ENCODE data around the gene DAB1.

Gene DAB1

GRCh38 chr1:57423656-57424211 lies at the start of gene DAB1:
Gene DAB1 (minus strand): TSS chr1:57424060. CDS start chr1:57291030, 133,030 bp downstream.
- no peak for DNase-seq (ENCODE audit: low read depth)

DNA sequence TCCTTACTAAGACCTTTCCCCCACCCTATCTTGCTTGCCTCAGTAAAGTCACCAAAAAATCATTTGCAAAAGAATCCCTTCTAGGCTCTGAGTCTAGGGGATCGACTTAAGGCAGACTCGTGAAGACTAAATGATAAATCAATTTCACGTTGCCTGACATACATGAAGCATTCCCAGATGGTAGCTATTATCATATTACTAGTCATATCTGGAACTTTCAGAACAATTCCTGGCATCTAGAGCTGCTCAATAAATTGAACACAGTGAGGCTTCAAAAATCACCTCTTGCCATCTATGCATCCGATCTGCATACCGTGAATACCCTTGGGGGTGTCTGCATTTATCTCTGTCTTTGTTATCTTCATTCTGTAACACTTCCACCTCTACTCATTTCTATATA lies 49.6 kb upstream of the DAB1 start:
- DNase-seq (ENCODE audit: low read depth), result no peak

GRCh38 chr1:57471995-57472394 lies 48.1 kb upstream of the DAB1 start:
- no peak for DNase-seq (ENCODE audit: low read depth)

DNA sequence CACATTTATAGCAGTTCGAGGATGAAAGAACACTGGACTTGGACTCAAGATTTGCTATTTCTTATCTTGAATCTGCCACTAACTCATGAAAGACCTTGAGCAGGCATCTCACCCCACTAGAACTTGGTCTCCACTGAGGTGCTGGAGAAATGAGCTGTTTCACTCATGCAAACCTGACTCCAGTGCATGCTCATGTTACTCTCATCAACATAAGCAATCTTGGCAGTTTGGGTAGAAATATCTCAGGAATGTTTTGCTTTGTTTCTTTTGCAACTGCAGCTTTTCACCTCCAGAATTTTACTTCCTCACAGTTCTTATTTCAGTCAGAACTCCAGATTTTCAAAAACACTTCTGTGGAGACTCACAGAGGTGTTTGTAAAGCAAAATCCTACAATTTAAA lies 46.2 kb upstream of the DAB1 start:
- DNase-seq (ENCODE audit: low read depth), result no peak

DNA sequence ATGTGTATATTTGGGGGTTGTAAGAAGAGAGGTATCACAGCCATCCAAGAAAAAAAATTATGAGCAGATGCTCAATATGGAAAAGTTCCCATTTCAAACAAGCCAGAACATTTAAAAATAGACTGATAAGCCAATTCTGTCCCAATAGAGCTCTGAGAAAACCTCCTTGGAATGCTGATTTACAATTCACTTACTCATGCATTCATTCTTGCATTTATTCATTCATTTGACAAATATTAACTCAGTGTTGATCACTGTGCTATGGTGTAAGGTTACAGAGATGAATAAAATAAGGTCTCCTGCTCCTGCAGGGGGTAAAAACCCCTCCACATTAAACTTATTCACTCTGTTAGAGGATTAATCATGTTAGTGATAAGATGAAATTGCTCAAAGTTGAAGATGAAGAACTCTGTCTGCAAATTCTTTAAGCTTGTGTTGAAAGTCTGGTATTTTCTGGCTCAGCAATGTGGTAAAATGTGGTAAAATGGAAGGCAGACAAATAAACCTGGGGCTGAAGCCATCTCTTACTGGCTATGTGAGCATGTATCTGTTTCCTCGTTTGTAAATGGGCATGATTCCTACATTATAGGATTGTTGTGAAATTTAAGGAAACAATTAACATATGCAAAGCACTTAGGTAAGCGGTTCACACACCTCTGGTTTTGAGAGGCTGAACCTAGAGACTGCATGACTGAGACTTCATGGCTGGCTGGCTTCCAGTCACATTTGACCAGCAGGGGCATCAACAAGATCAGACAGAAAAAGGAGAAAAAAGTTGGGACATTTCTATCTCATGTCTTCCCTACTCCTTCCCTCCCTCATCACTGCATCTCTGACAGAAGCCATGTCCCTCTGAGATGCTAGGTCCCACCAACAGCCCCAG lies 45.0 kb upstream of the DAB1 start:
- no peak for DNase-seq (ENCODE audit: low read depth)

DNA sequence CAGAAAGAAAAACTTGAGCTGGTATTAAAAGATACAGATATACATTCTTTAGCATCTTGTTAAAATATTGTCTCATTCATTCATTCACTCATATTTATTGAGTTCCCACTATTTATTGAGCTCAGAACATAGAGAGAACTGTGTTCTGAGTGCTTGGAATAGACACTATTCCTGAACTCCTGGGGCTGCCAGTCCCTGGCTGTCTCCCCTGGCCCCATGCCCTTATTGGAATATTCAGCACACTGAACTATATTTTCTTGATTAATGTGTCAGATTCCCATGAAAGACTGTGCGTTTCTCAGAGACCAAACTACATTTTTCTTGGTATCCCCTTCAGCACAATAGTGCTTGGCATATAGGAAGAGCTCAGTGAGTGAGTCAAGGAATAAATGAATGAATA lies 44.0 kb upstream of the DAB1 start:
- DNase-seq (ENCODE audit: low read depth), result no peak

DNA sequence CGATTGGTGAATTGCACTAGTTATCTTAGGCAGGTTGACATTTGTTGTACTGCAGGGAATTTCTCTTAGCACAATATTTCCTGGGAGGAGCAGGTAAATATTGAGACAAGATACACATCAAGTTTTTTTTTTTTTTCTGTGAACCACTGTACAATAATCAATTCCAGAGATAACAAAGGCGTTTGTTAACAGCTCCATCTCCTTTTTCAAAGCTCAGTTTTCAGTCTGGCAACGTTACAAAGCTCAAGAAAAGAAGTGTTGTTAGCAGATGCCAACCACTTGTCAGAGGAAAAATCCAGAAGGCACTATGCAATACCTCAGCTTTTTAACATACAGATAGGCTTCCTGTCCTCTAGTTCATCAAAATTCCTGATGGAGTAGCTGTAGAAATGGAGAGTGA lies 40.9 kb upstream of the DAB1 start:
- DNase-seq (ENCODE audit: low read depth), result no peak

GRCh38 chr1:57463343-57463742 lies 39.5 kb upstream of the DAB1 start:
- DNase-seq (ENCODE audit: low read depth), result no peak

DNA sequence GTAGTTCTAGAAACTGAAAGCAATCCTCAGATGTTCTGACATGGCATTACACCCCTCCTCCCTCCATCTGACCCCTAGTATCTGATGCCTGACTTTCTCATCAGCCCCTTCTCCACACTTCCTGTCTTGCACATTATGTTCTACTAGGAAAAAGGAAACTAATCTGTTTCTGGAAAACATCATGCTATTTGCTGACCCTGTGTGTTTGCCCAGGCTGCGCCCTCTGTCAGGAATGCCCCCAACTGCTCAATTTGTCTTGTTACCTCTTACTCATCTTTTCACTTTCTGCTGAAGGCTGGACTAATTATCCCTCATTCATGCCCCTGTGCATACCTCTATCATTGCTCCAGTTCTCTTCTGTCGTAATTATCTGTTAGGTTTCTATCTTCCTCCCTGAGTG lies 37.5 kb upstream of the DAB1 start:
- no peak for DNase-seq (ENCODE audit: low read depth)

DNA sequence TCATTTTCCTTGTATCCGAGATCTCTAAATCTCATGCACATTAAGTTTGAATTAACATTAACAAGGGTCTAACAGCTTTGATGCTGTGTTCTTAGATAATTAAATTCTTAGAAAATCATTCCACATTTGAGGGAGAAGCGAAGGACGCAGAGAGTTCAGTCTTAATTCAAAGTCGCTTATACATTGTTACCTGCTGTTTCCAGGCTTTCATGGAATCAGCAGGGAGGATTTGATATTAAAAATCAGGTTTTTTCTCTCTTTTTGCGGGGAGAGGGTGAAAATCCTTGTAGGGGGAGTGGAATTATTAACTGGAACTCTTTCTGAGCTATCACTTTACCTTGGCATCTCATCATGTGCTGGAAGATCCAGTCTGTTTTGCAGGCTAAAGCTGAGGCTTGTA lies 27.7 kb upstream of the DAB1 start:
- DNase-seq (ENCODE audit: low read depth), result no peak

- no peak for DNase-seq (ENCODE audit: low read depth)
These were observed 27.1 kb upstream of the DAB1 start for GRCh38 chr1:57450981-57451380.

GRCh38 chr1:57447551-57447950 lies 23.7 kb upstream of the DAB1 start:
- no peak for DNase-seq (ENCODE audit: low read depth)

- DNase-seq (ENCODE audit: low read depth), result no peak
These were observed 19.1 kb upstream of the DAB1 start for GRCh38 chr1:57443004-57443403.

DNA sequence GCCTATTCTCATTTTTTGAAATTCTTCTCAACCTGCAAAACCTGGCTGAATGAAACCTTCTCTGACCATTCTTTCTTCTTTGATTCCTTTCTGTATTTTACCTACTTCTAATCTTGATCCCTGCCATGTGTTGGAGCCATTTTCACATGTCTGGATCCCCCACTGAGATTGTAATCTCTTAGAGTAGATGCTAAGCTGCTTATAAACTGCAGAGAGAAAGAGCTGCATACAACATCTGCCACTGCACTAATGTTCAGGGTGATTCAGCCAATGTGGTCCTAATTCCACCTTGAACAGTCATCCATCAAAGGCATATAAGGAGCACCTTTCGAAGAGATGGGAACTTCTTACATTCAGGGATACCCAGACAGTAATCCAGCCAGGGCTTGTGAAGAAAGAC lies 16.2 kb upstream of the DAB1 start:
- no peak for DNase-seq (ENCODE audit: low read depth)

DNA sequence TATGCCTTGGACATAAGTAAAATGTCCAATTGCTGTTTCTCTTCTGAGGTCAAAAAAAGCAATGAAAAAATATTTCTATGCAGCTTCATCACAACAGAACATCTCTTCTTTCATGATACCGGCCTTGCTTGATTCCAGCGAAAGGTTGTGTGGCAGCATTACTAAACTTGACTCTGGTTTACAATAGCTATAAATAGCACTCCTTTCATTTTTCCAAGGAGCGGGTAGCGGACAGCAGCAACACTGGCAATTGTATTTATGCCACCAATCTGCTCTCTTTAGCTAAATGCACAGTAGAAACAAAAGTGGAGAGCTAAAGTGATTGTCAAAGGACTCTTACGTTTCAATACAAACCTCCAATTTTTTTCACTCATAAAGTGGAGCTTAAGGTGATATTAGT lies 7.5 kb upstream of the DAB1 start:
- no peak for DNase-seq (ENCODE audit: low read depth)

DNA sequence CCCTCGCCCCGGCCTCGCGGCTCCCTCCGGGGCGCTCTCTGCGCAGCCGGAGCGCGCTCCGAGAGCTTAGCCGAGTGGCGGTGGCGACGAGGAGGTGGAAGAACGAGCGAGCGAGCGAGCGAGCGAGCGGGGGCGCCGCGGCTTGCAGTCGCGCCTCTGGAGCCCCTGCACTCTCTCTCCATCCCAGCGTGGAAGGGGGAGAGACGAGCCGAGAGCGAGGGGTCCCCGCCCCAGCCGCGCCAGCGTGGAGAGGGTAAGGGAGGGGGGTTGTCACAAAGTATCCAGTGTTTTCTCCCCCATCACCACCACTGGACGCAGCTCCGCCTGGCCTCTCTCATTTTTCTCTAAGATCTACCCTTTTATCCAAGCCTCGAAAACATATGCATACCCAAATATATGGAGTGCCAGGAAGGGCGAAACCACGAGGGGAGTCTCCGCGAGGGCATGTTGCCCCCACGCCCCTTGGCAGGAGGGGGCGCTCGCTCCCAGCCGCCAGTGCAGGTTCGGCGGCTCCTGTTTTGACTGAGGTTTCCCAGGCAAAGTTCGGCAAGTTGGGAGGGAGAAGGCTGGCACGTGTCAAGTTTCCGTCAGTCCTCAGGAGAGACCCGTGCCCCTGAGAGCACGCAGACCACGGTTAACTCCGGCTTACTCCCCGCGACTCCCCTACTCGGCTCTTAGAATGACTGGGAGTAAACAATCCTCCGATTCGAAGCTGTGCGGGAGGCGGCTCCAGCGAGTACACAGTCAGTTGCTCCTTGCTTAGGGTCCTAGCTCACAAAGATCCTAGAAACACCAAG lies 569 bp upstream of the DAB1 start:
- DNase-seq (ENCODE audit: low read depth), result no peak

DNA sequence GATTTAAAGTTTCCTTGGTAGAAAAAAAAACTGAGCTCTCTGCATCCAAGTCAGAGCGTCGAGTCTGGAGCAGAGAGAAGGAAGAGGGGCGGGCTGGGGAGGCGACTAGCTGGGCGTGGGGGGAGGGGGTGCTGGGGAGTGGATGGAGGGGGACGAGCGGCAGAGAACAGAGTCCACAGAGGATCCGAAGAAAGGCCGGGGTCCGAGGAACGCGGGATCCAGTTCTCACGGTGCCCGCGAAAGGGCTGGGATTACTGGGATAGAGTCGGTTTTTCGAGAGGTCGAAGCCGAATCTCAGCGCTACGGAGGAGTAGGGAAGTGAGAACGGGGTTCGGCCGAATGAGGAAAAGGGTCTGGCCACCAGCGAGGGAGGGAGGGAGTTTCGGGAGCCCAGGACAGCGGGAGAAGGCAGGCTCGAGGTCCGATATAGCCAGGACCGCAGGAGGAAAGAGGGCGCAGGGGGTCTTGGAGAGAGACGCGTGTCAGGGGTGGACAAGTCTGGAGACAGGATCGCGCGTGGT lies 665 bp downstream of the DAB1 start:
- no peak for DNase-seq (ENCODE audit: low read depth)

DNA sequence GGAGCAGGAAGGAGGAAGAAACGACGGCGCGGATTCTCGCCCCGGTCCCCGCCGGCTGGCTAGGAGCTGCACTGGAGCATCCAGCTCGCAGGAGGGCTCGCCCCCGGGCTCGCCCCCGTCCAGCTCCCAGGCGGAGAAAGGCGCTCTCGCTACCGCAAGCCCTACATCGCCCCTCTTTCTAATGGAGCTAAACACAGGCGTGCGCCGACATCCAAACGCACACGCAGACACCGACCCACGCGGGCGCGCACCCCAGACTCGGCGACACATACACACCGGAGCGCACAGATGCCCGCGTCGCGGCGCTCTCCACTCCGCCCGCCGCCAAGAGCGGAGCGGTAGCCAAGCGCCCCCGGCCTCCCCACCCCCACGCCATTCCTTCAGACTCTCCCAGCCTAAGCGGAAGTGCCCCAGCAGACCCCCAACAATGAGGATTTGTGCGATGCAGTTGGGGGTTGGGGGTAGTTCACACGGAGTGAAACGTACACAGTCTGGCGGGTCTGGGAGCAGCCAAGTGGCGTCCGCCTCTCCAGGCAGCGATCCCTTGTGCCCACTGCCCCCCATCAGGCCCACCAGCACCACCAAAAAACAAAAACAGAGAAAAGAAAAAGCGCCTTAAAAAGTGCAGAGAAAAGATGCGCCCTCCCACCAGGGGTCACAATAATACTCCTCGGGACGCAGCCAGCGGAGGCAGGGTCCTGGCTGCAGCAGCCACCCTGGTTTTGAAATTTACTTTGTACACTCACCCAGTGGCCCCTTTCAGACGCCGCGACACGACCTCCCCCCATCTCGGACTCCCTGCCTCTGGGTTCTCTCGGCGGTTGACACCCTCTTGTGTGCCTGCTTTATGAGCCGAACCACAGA lies 1.4 kb downstream of the DAB1 start:
- DNase-seq (ENCODE audit: low read depth), result no peak

DNA sequence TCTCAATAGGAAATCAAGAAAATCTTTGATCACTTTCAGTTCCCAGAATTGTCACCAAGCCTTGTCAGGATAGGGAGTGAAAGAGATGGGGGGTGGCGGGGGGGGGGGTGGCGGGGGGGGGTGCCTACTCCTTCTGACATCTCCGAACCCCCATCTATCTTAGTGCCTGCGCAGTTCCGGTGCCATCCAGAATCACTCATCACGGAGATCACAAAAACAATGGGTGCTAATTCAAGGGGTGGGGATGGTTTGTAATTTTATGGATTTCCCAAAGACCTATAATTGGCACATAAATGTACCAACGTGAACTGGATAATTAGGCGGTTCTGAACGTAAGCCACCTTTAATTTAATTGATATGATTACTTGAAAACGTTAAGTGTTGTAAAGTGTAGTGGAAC lies 2.1 kb downstream of the DAB1 start:
- DNase-seq (ENCODE audit: low read depth), result no peak

DNA sequence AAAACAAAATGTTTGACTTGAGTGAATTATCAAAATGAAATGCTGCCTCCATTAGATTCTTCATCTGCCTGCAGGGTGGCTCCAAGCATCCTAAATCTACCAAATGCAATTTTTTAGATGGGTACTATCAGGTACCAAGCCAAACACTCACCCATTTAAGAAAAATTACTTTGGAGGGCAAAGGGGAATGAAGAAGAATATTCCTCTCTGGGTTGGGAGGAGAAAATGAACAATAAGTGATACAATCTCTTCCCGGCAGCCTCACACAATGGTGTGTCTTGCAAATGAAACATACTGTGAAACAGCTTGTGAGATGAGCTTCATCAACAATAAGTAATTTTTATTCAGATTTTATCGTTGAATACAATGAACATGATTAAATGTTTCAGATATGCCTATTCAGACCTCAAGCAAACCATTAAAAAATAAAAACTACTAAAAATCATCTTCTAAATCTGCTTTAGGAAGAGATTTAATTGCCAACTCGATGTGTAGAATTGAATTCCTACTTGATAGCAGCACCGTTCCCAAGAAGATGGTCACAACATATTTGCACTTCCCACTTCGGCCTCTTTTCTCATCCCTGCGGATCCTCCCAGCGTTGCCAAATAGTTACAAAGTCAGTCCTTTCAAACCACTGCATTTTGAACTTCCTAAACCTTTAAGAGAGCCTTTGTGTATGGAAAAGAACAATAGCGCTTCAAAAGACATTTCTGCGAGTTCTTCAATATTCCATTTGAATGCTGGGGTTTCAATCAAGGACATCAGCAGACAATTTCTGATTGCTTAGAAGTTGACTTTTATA lies 2.7 kb downstream of the DAB1 start:
- no peak for DNase-seq (ENCODE audit: low read depth)

- no peak for DNase-seq (ENCODE audit: low read depth)
These were observed 4.9 kb downstream of the DAB1 start for GRCh38 chr1:57418971-57419370.
